Uterus (tissue), 2 donors: ENCODE data around the gene DHX9.

Experiments used
- CTCF ChIP-seq, 4 experiments: fragments of 200-600 bp in 2 of 4; fragments of 450-650 bp in 2 of 4; sonication (generic) in 2 of 4; IDR thresholded peaks; one replicate each; pipeline ENCODE4 v1.5.1; 2016 to 2019; ENCODE audit warnings: antibody characterized with exemption in 4 of 4, mild to moderate bottlenecking in 2 of 4, moderate library complexity in 1 of 4
- POLR2A ChIP-seq, 2 donors: fragments of 450-650 bp; IDR thresholded peaks; one replicate each; pipeline ENCODE4 v1.6.1; 2016; ENCODE audit warnings: antibody characterized with exemption in 2 of 2, mild to moderate bottlenecking in 1 of 2, moderate library complexity in 1 of 2

GRCh38 chr1:182848736-182849135, 9.6 kb downstream of the DHX9 start:
- TF ChIP-seq CTCF (IDR thresholded peaks at IDR 0.05), result no peak
- no peak for TF ChIP-seq POLR2A (IDR thresholded peaks at IDR 0.05)
